Stimulated activated CD8-positive, alpha-beta memory T cell treated with anti-CD3 and anti-CD28 coated beads, Interleukin-2, amount 100 ng/mL, for 1 hour (primary cell): ENCODE results near the gene MAP3K3.

Experiments used
- DNase-seq, 2 donors: peaks; one replicate each; pipeline ENCODE4 v3.0.0-alpha.2; 2020; ENCODE audit warnings: low read depth in 2 of 2

Gene MAP3K3

DNA sequence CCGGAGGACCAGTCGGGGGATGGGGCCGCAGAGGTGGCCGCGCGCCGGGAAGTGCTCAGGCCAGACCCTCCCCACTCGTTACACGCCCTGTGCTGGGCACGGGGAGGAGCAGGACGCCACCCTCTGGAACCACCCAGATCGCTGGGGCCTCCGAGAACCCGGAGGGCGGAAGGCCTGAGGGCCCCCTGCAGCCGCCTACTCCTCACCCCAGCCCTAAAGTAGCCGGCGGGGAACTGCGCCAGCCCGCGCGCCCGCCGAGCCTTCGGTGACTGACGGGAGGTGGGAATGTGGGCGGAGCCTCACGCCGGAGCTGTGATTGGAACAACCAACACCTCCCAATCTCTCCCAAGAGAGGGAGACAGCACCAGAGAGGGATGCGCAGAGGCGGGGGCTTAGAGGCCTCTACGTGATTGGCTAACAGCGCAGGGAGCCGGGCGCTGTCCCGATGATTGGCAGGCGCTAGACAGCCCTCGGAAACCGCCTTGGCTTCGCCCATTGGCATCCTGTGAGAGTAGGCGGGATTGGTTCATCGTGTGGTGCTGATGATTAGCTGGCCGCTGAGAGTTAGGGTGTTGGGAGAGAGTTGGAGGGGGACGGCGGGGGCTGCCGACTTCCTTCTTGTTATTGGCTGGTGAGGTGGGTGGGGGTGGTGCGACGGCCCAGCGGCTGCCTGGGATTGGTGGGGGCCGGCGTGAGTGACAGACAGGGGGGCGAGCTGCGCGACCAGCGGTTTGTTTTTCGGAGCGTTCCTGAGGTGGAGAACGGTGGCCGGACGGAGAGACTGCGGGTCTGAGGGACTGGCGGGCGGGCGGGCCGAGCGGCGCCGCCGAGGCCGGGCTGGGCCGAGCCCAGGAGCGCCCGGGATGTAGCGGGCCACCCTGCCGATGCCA, at the start of gene MAP3K3:
Gene MAP3K3, plus strand, starts transcription at position 734 of the 890 bp plus-strand sequence. CDS start 343 bp downstream, outside the sequence.
- peak; percentile 91 to 93 for DNase-seq

DNA sequence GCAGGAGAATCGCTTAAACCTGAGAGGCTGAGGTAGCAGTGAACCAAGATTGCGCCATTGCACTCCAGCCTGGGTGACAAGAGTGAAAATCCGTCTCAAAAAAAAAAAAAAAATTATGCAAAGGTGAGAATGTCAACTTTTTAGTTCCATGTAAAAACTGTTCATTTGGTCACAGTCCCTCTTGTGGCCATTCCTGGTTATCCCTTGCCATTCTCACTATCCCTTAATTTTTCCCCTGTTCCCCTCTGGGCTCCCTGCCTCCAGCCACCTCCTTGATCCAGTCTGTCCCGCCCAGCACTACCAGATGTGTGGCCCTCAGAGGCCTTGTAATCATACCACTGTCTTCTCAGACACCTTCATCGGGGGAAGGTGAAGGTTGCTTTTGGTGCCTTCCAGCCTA, 48.6 kb upstream of the MAP3K3 start:
- no peak for DNase-seq

DNA sequence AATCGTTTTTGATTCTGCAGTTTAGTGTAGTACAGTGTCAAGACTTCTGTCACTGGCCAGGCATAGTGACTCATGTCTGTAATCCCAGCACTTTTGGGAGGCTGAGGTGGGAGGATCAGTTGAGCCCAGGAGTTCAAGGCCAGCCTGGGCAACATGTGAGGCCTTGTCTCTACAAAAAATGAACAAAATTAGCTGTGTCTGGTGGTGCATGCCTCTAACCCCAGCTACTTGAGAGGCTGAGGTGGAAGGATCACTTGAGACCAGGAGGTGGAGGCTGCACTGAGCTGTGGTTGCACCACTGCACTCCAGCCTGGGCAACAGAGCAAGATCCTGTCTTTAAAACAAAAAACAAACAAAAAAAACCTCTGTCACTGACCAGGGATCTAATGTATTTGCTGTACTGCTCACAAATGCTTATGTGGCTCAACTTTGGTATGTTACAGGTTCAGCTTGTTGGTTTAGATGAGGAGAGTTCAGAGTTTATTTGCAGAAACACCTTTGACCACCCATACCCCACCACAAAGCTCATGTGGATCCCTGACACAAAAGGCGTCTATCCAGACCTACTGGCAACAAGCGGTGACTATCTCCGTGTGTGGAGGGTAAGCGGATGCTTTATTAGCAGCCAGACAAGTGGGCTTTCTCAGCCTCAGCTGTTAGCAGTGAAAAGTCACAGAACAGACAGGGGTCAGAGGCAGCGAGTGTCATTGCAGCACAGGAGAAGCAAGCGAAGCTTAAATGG, 44.0 kb upstream of the MAP3K3 start:
- no peak for DNase-seq

DNA sequence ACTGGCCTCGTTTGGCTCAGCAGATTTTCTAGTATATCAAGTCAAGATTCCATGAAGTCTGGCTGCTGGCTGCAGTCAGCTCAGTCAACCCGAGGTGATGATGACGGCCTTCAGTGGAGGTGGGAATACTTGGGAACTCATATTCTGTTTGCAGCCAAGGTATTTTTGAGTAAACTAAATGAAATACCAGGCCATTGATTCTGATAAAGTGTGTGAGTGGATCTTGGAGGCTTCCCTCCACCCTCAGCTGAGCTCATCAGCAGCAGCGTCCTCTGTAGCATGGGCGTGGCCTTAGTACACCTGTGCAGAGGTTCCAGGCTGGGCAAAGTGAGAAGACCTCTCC, 43.5 kb upstream of the MAP3K3 start:
- DNase-seq = no peak

DNA sequence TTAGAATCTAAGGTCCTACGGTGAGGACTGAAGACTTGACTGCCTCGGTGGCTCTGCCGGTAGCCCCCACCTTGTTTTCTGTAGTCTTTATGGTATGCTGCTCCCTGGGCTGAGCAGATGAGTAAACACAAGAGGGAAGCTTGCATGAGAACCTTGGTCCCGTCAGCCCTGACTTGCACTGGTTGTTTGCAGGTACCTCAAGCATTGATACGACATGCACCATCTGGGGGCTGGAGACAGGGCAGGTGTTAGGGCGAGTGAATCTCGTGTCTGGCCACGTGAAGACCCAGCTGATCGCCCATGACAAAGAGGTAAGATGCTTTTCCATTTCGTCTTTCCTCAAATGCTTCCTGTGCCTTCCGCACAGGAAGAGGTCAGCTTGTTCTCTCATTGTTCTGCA, 42.6 kb upstream of the MAP3K3 start:
- no peak for DNase-seq

DNA sequence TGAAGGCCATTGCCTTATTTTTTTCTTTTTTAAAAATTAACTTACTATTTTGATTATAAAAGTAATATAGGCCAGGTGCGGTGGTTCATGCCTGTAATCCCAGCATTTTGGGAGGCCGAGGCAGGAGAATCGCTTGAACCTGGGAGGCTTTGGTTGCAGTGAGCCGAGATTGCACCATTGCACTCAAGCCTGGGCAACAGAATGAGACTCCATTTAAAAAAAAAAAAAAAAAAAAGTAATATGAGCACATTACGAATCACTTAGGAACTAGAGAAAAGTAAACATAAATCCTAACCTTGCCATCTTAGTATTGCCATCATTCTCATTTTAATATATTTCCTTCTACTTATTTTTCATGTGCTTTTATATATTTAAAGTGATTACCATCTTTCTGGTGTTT, 34.4 kb upstream of the MAP3K3 start:
- DNase-seq = no peak

DNA sequence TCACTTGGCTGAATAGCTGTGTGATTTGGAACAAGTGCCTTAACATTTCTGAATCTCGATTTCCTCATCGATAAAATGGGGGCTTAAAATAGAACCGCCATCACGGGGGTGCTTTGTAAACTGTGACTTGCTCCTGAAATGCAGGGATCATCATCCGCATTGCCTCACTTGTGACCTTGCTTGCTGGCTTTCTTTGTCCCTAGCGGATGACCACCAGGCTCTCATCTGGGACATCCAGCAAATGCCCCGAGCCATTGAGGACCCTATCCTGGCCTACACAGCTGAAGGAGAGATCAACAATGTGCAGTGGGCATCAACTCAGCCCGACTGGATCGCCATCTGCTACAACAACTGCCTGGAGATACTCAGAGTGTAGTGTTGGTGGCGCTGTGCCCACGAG, 33.4 kb upstream of the MAP3K3 start:
- no peak for DNase-seq

DNA sequence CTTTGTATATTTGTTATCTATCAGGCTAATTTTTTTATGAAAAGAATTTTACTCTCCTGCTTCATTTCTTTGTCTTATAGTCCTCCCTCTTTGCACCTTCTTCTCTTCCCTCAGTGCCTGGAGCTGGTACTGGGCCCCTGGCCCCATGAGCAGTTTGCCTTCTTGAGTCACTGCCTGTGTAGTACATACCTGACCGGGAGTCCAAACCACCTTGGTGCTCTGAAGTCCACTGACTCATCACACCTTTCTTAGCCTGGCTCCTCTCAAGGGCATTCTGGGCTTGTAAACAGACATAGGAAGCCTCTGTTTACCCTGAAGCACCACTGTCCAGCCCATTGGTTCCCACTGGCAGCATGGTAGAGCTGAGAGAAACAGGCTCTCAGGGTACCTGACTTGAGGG, 32.6 kb upstream of the MAP3K3 start:
- DNase-seq = no peak

DNA sequence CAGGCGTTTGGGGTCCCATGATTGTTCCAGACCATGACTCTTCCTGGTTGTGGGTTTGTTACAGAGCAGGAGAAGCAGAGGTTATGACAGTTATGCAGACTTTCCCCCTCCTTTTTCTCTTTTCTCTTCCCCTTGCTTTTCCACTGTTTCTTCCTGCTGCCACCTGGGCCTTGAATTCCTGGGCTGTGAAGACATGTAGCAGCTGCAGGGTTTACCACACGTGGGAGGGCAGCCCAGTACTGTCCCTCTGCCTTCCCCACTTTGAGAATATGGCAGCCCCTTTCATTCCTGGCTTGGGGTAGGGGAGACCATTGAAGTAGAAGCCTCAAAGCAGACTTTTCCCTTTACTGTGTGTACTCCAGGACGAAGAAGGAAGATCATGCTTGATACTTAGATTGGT, 29.4 kb upstream of the MAP3K3 start:
- no peak for DNase-seq

DNA sequence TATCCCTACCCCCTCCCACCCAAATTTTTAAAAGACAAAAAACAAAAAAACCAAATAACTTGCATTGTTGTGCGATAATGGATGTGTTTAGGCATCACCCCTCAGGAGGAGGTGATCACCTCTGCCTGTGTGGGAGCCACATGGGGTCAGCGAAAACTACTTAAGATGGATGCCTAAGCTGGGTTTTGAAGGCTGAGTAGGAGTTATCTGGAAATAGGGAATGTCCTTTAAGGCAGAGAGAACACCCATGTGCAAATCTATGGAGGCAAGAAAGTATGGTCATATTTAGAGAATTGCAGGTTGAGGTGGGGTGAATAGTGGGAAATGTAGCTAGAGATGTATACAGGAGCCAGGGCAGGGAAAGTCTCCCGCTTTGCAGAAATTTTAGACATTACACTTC, 27.1 kb upstream of the MAP3K3 start:
- DNase-seq = no peak

DNA sequence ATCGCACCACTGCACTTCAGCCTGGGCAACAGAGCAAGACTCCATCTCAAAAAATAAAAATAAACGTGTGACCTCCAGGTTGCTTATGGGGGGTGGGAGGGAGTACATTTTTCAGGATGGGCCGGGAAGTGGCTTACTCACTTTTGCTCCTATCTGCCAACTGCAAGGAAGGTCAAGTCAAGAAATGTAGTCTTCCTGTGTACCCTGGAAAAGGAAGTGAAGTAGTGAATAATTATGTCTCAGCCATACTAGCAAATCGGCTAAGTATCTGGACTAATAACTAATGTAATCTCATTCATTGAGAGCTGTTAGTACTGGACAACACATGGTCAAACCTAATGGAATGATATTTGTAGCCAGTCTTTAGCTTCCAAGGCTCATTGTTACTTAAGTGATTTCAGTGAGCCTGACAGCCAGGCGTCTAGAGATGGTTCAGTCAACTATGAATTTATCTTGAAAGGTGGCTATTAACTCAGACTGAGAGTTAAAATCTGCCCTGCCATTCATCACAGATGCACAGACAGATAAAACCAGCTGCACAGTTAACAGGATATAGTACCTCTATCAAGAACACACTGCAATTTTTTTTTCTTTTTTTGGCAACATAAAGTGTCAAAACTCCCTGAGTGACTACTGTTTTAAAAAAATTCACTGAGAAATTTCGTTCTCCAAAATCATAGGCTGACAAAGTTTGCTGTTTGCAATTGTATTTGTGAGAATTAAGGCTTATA, 25.2 kb upstream of the MAP3K3 start:
- DNase-seq = no peak

DNA sequence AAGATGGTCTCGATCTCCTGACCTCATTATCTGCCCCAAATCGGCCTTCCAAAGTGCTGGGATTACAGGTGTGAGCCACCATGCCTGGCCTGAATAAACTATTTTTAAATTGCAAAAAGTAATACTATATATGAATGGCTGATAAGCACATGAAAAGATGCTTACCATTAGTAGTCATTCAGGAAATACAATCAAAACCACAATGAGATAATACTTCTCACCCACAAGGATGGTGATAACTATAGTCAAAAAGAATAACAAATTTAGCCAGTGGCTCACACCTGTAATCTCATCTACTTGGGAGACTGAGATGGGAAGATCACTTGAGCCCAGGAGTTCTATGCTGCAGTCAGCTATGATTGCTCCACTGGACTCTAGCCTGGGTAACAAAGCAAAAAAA, 23.9 kb upstream of the MAP3K3 start:
- DNase-seq = no peak

DNA sequence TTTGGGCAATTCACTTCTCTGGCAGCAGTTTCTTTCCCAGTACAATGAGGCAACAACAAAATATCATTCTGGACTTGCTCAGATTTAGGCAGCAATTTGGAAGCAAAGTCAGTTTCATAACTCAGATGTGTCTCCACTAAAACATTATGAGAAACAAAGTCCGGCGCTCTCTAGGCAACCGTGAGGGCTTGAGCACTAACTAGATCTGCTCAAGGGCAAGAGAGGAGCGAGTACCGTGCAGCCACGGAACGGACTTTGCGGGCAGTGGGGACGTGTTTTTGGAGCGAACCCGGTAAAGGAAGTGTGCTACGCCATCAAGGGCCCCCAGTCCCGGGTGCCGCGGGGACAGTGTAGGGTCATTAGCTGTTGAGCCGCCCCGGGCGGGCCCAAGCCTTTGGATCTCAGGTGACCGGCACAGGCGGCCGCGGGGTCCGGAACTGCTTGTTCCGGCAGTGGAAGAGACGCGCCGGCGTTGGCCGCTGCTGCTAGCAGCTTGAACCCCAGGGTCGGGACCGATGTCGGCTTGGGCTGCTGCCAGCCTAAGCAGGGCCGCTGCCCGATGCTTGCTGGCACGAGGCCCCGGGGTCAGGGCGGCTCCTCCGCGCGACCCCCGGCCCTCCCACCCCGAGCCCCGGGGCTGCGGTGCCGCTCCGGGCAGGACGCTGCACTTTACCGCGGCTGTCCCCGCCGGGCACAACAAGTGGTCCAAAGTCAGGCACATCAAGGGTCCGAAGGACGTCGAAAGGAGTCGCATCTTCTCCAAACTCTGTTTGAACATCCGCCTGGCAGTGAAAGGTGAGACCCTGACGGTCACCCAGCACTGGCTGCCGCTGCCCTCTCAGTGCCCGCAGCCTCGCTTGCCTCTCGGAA, 21.4 kb upstream of the MAP3K3 start, which contains the start of gene TACO1:
Gene TACO1, plus strand, starts transcription at position 327 of the 870 bp plus-strand sequence. Its CDS starts 189 bp downstream, at position 516.
- peak; percentile 53 to 56 for DNase-seq

DNA sequence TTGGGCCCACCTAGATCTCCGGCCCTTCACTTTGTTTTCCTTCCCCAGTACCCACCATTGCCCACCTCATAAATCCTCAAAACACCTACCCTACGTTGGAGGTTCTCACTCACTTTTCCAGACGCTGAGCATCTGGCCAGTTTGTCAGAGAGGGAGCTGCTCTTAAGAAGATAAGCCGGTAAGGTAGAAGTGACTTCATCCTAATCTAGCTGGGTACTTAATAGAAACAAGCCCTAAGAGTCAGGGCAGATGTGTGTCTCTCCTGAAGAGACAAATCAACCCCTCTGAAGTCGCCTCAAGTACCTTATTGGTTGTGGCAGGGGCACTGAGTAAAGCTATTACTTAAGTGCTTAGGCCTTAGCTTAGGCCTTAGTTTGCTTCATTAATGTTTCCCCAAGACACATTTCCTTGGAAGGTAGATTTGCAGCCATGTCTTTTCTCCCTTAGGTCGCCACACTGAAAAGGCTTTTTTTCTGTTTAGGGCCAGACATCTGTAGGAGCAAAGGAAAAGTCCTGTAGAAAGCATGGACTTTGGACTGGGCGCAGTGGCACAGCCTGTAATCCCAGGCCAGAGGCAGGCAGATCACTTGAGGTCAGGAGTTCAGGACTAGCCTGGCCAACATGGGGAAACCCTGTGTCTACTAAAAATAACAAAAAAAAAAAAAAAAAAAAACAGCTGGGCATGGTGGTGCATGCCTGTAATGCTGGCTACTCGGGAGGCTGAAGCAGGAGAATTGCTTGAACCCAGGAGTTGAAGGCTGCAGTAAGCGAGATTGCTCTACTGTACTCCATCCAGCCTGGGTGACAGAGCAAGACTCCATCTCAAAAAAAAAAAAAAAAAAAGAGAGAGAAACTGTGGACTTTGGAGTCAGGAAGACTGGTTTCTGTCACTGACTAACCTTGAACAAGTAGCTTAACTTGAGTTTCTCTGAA, 20.5 kb upstream of the MAP3K3 start:
- no peak for DNase-seq

DNA sequence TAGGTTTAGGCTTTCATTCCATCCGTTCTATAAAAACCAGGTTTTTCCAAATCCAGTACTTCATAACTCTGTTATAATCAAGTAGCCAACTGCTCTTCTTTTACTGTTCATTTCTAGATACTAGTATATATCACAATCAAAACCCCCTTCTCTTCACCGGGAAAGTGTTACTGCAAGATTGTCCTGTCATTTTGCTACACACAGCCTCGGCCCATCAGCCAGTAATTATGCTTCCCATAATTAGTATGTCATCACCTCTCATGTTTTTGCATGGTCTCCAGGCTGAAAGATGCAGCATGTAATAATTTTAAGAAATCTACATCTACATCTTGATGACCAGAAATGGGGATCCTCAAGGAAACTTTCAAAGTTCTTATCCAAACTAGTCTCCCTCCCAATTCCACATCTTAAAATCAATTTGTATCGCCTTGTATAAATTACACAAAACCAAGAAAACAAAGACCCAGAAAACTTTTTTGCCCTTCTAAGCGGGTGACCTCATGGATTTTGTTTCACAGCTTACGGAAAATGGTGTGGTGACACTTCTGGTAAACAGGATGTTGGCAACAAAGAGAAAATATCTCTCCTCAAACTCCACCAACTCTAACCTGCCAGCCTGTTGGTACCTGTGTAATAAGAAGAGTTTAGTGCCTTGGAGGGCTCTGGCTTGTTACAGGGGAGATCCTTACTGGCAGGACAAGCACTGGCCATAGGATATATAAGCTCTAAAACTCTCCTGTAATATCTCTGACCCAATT, 12.2 kb upstream of the MAP3K3 start:
- no peak for DNase-seq

DNA sequence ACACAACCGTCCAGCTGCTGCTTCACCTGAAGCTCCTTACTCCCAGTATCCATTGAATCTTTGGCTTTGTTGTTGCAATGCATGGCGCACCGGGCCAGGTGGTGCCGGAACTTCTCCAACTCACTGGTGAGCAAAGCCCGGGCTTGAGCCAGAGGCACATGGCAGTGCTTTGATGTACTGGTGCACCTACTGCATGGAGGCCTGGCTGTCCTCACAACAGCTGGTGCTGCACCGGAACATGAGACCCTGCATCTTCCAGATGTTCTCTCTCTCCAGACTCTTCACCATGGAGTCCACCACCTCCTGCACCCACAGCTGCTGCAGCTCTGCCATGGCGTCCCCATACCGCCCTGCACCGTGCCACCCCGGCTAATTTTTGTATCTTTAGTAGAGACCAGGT, 11.4 kb upstream of the MAP3K3 start:
- no peak for DNase-seq

DNA sequence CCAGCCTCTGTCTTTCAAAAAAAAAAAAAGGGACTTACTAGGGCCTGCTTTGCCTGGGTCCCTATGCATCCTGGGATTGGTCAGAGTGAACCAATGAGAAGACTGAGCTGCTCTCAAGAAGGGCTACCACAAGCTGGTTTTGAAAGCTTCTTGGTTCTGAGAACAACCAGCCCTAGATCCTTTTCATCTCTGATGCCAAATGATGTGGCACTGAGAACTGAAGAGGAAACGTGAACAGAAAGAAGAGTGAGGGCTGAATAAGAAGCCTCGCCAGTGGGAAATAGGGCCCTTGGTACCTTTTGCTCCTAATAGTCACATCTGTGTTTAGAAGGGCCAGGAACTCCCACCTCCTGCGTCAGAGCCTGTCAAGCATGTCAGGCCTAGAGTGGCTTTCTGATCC, 10.9 kb upstream of the MAP3K3 start:
- DNase-seq = no peak

DNA sequence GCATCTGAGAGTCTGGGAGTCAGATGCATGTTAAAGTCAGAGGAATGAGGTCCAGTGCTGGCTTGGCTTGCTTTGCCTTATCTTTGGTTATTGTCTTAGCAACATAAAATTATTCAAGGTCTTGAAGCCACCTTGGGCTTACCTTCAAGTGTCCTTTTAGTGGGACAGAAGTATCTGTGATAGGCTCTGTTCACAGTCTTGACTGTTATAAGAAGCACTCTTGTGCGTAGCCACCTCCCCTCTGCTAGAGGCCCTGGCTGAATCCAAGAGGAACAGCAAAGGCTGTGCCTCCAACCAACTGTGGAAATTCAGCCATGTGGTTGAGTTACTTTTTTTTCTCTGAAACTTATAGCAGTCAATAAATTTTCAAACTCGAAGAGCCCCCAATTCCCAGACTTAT, 8.6 kb upstream of the MAP3K3 start:
- DNase-seq = no peak

DNA sequence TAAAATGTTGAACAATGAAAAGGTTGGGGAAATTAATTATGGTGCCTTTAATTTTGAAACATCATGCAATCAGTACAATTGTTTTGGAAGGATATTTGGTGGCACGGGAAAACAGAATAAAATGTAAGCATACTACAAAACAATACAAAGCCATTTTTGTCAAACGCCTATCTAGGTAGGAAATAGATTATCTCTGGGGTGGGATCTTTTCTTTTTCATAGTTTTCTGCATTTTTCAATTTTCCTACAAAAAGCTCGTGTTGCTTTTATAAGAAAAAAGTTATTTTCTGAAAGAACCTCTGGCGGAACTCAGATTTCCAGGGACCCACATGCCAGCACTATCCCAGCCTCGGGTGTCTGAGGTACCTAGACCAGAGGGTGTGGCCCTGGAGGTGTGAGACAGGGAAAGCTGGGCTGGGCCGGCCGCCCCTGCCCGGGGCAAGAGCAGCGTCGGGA, 961 bp upstream of the MAP3K3 start:
- DNase-seq = no peak
